ENCODE data around the gene SH3GL1.
A peak's percentile ranks its signal among the peaks of the same experiment; 100 is the strongest.

SH3GL1 gene, protein sequence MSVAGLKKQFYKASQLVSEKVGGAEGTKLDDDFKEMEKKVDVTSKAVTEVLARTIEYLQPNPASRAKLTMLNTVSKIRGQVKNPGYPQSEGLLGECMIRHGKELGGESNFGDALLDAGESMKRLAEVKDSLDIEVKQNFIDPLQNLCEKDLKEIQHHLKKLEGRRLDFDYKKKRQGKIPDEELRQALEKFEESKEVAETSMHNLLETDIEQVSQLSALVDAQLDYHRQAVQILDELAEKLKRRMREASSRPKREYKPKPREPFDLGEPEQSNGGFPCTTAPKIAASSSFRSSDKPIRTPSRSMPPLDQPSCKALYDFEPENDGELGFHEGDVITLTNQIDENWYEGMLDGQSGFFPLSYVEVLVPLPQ

DNA sequence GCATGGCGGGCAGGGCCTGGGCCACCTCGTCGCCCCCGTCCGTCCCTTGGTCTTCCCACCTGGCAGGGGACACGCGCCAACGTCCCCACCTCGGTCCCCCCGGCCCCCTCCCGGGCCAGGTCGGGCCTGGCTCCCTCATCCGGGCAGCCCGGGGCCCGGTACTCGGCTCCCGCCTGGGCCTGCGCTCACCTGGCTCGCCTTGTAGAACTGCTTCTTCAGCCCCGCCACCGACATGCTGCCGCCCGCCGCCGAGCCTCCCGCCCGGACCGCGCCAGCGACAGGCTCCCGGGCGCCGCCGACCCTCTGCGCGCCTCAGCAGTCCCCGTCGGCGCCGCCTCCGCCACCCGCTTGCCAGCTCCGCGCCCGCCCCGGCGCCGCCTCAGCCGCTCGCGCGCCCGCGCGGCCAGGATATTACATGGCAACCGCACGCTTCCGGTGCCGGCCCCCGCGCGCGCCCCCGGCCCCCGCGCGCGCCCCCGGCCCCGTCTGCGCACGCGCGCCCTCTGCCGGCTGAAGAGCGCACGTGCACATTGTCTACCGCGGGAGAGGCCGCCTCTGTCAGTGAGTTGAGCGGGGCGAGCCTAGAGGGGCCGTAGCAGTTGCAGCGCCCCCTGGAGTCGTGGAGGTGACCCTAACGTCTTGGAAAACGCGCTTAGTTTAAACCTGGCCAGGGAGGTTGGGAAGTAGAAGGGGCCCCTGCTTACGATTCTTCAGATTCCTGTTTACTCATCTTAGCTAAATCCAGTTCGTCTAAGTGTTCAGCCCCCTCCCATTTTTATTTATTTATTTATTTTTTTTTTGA is at the start of gene SH3GL1:
SH3GL1 (minus strand) TSS at position 413 of the 802 bp plus-strand sequence; CDS start at position 234, 179 bp downstream.
- DNase-seq: peak; percentile 94

DNA sequence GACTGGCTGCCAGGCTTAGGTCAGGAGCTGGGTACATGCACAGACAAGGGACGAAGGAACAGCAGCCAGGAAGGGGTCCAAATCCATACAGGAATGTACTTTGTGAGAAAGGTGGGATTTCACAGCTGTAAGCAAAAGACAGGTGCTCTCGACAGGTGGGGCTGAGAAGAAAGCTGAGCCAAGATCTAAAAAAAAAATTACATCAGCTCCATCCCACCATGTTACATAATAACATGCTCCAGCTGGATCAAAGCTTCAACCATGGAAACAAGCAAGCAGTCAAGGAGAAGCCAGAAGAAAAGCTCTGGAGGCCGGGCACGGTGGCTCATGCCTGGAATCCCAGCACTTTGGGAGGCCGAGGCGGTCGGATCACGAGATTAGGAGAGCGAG is 49.3 kb upstream of the SH3GL1 start:
- no peak for DNase-seq

DNA sequence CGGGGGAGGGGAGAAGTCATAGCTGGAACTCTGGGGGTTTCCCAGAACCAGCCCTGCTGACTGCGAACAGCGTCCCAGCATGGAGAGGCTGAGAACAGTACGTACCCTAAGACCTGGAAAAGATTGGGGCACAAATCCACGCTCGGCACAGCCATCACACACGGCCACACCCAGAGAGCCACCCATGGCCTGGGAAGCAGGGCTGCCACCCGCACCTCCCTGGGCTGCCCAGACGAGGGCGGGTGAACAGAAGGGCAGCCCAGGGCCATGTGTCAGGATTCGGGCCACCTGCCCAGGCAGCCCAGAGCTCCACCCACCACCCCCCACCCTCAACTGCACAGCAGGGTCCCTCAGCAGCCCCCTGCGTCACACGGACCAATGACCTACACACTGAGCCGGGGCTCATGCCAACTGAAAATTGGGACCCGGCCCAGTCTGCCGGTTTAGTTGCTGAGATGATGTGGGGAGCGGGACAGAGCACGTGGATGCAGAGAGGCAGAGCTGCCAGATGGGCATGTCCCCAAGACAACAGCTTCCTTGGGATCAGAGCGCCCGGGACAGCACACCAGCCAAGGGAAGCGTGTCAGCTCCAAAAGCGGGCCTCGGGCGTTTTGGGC is 48.8 kb upstream of the SH3GL1 start:
- DNase-seq: no peak

DNA sequence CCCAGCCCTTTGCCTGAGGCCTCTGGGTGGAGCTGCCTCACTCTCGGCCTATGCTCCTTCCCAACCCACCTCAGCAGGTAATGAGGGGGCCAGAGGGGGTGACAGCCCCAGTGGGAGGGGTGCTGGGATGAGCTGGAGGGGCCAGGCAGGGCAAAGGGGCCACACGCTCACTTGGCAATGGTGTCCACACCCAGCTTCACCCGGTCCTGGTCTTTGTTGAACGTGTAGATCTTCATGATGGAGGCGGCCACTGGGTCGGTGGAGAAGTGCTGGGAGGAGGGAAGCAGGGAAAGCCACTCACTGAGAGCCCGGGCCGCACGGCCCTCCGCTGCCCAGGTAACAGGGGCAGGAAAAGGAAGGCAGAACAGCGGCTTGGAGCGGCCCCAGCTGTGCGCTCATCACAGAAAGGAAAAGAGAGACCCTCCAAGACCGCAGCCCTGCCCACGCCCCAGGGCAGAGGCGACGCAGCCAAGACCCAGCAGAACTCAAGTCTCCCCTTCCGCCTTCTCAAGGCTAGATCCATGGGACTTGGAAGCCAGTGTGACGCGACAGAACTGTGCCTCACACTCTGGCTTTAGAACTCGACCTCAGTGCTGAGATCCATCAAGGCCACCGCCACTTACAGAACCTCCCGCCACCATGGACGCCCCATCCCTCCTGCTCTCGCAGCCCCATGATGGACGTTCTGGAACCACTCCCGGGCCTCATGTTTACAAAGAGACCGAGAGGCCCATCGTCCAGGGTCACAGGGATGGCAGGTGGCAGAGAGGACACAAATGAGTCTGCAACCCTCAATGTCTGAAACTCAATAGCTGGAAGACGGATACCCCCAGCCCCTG is 48.0 kb upstream of the SH3GL1 start:
- no peak for DNase-seq

DNA sequence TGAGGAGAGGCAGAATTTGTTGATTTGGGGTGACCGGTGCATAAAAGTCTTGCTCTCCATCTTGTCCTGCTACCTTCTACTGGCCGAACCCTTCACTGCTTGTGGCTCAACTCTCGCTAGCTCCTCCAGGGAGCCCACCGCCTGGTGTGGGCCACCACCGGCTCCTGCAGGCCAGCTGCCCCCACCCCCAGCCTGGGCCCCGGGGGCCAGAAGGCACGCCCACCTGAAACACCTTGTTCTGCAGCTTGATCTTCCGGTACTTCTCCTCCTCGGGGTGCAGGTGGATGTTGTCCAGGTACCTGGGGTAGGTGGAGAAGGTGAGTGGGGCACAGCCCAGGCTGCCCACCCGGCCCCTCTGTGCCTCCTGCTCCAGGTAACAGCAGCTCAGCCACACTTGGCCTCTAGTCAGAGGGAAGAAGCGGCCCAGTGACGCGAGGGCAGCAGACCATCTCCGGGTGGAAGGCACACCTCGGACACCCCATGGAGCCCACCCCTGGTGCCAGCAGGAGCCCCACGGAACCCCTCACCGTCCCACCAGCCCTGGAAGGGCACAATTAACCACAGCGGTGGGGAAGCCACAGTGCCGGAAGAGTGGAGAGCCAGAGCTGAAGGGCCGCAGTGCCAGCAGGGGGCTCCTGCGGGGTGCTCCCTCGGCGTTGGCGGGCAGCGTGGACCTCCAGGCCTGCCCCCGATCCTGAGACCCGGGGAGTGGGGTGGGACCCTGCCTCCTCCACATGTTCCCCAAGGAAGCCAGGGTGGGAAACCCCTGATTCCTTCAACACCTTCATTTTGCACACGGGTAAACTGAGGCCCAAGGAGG is 47.2 kb upstream of the SH3GL1 start:
- DNase-seq: no peak

DNA sequence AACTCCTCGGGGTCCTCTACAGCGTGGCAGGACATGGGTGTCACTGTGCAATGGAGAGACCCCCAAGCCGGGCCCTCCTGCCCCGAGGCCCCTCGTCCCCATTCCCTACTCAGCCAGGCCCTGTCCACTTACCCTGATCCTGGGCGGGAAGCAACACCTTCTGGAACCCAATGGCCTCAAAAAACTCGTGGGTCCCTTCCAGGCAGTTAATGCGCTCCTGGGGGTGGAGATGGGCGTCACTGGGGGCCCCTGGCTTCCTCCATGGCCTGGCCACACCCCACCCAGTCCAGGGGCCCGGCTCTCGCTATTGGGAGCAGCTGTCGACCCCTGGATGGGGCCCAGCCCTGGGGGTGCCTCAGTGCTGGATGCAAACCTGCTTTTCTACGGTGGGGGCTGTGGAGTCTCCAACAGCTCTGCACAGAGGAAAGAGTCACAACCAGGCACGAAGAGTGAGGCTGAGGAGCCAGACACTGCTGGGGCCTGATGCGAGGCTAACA is 46.4 kb upstream of the SH3GL1 start:
- DNase-seq: no peak

DNA sequence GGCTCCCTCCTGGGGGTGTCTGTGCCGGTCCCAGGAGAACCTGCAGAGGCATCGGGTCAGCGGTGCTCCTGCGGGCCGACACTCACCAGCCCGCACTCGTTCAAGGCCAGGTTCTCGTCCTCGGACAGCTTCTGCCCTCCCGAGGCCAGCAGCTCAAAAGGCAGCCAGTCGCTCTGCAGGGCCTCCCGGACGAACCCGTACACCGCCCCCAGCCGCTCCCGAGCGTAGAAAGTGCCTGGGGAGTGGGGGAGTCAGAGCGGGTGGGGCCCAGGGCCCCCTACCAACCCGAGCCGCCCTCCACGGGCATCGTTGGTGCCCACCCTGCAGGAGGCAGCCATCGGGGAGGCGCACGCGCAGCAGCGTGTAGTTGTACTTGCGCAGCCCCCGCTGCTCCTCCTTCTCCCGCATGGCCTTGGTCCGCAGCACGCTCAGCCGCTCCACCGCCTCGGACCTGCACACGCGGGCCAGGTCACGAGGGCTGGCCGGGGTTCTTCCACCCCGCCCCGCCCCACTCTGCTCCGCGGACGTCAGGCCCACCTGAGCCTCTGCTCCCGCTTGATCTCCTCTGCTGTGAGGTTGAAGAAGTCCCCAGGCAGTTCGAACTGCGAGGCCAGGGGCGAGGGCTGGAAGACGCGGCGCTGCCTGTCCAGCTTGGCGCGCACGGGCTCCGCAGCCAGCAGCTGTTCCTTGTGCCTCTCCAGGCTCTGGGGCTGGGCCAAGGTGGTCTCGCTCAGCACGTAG is 45.8 kb upstream of the SH3GL1 start:
- no peak for DNase-seq

DNA sequence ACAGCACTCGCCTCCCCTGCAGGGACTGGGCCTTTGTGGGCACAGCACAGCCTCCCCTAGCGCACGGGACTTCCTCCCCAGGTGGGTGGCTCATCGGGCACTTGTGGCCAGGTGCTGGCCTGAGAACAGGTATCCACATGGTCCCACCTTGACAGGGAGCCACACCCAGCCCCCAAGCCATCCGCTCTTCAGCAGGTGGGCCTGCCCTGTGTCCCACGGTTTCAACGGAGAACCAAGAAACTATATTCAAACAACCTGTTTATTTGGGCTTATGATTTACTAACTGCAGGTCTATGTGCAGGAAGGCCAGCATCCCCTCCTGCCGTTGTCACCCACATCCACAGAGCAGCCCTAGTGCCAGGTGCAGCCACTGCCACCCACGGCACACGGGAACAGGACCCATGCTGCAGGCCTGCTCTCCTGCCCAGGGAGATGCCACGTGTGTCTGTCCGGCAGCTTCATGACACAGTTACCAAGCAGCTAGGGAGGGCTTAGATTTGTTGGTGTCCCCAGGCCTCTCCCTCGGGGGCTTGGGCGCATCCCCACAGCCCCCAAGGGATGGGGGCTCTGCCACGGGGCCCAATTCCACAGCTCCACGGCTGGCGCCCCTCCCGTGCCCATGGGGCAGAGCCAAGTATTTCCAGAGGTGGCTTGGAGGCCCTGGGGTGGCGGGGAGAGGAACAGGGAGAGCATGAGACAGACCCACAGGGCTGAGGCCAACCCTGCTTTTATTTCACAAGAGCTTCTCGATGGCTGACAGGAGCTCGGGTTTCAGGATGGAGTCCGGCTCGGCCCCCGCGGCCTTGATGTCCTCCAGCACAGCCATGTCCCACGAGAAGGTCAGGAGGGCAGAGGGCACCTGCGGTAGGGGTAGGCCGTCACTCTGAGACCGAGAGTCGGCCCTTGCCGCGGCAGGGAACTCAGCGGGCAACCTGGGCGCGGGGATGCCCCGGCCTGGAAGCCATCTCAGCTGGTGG is 44.7 kb upstream of the SH3GL1 start:
- no peak for DNase-seq

DNA sequence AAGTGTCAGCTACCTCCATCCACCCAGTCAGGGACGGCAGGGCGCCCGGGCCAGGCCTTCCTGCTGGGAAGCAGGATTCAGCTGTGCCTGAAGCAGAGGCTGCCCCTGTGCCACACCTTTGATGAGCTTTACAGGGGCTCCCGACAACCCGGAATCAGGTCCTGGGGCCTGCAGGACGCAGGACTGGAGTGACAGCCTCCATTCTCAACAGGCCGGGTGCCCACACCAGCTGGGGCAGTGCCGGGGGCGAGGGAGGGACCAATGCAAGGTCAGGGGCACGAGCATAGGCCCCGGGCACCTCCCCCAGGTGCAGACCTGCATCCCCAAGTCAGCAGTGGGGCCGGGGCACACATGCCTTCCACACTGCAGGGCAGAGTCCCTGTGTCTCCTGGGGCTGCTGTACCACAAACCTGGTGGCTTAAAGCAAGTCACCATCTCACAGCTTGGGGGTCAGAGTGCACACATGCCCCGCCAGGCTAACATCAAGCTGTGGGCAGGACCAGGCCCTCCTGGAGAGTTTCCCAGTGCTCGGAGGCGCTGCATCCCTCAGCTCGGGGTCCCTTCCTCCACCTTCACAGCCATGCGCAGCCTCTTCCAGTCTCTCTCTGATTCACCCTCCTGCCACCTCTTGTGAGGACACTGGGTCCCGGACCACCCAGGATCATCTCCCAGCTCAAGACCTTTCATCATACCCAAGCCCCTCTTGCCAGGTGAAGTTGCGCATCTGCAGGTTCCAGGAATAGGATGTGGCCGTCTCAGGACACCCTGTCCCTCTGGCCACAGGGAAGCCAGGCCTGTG is 43.8 kb upstream of the SH3GL1 start:
- no peak for DNase-seq

DNA sequence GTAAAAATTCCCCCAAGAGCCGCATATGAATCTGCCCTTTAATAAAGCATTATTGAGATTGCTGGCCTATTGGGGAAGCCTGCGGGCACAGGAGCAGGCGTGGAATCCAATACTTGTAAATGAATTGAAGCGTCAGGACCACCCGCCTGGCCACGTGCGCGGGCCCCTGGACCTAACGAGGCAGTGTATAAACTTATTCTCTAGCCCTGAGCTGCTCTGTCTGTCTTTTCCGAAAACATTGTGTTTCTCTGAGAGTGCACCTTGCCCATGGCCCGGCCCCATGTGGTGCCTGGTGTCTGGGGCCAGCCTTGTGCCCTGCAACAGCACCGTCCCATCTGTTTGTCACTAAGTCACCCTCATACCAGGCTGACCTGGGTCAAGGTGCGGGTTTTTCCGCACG is 42.8 kb upstream of the SH3GL1 start:
- no peak for DNase-seq

DNA sequence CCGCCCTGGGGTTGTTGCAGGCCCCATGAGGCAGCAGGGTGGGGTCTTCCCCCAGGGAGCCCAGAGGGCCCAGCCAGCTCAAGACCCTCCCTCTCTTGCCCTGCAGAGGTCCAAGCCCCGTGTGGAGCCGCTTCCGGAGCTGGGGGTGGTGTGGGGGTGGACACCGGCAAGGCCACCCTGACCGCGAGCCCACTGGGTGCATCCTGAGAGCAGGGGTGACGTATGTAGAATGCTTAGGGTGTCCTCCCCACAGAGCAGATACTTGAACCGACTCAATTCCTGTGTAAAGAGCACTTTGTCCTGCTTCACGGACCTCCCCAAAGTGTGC is 42.4 kb upstream of the SH3GL1 start:
- no peak for DNase-seq

DNA sequence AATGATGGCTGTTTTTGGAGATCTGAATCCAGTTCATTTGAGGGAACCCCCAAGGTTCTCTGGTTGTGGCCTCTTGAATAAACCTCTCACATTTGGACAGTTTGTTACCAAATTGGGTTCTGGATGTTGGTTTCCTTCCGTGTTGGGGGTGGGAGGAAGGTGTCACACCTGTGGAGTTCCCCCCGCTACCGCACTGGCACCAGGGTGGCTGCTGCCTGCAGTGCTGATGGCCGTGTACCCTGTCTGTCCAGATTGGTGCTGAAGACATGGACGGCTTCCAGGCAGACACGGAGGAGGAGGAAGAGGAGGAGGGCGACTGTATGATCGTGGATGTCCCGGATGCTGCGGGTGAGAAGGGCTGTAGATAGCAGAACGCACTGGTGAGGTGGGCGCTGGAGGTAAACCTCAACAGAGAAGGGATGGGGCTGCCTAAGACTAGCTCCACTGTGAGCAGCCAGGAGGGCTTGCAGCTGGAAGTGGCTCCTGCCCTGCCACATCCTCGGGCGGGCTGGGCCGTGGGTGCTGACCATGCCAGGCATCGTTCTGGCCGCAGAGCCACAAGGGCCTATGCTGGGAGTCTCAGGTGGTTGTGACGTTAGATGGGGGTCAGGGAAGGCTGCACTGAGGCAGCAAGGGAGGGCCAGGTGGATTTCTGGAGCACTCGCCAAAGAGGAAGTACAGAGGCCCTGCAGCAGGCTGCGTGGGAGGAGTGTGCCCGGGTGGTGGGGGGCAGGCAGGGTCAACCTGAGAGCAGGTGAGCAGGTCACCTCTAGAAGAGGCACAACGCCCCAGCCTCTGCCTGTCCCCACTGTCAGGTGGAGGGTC is 41.9 kb upstream of the SH3GL1 start:
- no peak for DNase-seq

DNA sequence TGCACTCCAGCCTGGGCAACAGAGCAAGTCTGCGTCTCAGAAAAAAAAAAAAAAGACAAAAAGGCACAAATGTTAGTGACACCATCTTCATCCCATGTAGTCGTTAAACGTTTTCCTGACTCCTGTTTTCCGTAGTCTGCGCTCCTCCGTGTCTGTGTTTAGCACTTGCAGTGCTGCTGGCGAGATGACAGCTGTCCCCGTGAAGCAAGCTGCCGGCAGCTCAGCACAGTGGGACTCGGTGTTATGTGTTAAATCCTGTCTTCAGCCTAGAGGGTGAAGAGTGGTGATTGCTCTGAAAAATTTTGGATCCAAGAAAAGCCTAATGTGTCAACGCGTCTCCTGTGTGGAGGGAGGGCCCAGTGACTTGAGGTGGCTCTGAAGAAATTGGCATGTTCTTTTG is 38.9 kb upstream of the SH3GL1 start:
- no peak for DNase-seq

DNA sequence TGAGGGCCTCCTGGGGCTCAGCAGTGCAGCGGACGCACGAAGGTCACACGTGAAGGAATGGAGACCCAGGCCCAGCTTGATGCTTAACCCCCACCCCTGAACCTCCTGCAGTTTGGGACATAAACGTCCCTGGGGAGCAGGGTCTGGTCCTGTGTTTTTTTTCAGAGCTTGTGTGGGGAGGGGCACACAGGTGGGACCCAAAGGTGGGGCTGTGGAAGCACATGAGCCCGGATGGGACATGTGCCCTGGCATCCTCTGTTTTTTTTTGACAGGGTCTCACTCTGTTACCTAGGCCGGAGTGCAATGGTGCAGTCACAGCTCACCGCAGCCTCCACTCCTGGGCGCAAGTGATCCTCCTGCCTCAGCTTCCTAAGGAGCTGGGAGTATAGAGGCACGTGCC is 36.8 kb upstream of the SH3GL1 start:
- no peak for DNase-seq

DNA sequence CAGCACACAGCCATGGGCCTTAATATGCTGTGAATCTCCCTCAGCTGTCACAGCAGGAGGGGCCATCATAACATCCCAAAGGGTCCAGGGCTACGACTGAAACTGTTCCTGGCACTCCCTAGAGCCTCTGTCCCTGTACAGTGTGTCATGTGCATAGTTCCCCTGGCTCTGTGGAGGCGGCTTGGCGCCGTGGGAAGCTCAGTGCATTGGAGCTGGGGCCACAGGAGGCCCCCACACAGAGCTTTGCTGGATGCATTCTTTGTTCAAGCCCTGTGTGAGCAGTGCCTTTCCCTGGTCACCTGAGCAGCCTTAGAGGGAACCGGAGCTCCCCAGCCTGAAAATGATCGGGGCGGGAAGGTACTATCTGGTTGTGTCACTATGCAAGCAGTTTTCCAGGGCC is 35.9 kb upstream of the SH3GL1 start:
- no peak for DNase-seq

DNA sequence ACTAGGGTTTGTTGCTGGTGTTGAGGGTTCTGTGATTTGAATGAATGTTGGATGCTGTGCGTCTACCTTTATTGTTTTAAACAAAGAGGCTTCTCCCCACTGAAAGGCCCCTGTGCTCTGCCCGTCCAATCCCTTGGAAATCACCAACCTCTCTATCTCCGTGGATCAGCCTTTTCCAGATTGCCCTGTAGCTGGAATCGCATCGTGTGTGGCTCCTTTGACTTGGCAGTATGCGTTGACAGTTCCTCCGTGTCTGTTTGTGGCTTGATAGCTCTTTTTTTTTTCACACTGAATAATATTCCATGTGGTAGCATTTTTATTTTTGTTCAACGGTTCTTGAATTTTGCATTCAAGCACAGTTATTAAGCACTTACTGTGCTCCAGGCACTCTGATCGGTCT is 34.0 kb upstream of the SH3GL1 start:
- no peak for DNase-seq

DNA sequence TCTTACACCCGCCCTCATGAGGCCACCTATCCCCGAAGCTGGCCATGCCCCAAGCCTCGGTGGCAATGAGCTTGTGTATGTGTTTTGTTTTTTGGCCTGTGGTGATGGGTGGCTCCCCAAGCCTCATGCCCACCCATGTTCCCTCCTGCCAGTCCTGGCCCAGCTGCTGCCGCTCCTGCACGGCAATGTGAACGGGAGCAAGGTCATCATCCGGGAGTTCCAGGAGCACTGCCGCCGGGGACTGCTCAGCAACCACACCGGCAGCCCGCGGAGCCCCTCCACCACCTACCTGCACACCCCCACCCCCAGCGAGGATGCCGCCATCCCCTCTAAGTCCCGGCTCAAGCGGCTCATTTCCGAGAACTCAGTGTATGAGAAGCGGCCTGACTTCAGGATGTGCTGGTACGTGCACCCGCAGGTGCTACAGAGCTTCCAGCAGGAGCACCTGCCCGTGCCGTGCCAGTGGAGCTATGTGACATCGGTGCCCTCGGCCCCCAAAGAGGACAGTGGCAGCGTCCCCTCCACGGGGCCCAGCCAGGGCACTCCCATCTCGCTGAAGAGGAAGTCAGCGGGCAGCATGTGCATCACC is 32.7 kb upstream of the SH3GL1 start:
- no peak for DNase-seq
